HK-2 (cell line): ENCODE results near the gene UHMK1.
"Not testable (repeated sequence)": the region's sequence is repeated elsewhere in the genome, so short reads cannot be mapped to it uniquely, and the experiment has no call there.

ENCODE experiments used
- DNase-seq: peaks from one replicate; pipeline ENCODE4 v3.0.0-alpha.2; 2018; ENCODE audit not compliant: unreplicated experiment

Gene UHMK1

GRCh38 chr1:162565460-162565859 lies 67.8 kb downstream of the UHMK1 start:
- no peak for DNase-seq

DNA sequence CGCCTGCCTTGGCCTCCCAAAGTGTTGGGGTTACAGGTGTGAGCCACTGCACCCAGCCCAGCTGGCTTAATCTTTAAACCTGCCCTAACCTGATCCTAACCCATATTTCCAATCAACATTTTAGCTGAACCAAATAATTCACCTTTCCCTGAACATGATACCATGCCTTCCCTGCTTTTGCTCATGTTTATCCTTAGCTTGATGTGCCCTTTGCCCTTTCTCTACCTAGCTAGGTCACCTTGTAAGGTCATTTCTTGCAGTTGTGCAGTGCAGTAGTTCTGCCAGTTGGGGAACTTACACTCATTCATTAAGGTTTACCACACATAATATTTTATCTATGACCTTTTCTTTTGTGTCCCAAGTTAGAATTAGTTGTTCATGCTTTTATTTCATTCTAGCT lies 69.3 kb downstream of the UHMK1 start:
- no peak for DNase-seq

GRCh38 chr1:162568802-162569201 lies 71.2 kb downstream of the UHMK1 start:
- DNase-seq: no peak

- no peak for DNase-seq
Observed at GRCh38 chr1:162570718-162571117, 73.1 kb downstream of the UHMK1 start.

DNA sequence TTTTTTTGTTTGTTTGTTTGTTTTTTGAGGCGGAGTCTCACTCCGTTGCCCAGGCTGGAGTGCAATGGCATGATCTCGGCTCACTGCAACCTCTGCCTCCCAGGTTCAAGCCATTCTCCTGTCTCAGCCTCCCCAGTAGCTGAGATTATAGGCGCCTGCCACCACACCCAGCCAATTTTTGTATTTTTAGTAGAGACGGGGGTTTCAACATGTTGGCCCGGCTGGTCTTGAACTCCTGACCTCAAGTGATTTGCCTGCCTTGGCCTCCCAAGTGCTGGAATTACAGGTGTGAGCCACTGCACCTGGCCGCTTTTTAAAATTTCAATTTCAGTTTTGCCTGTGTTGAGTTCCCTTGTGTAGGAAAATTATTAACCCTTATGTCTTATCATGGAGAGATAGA lies 73.5 kb downstream of the UHMK1 start:
- not testable (repeated sequence) for DNase-seq

DNA sequence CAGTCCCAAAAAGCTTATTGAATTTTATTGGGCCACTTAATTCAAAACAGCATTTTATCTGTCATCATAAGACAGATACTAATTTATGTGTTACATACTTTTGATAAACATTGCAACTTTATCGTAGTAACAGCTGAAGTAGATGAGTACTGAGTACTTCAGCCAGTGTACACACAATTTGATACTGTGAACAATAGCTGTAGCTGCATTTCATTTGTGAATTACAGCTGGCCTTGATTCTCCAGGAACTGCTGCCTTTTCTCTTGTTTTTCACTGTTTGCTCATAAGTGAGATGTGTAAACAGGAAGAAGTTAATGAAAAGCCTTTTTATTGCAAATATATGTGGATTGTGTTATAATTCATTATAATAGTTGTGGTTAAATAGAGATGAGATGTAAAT lies 74.1 kb downstream of the UHMK1 start:
- no peak for DNase-seq

GRCh38 chr1:162573136-162573535 lies 75.5 kb downstream of the UHMK1 start:
- no peak for DNase-seq

GRCh38 chr1:162578071-162578700 lies 80.6 kb downstream of the UHMK1 start:
- no peak for DNase-seq

GRCh38 chr1:162578936-162579335 lies 81.3 kb downstream of the UHMK1 start:
- DNase-seq: no peak
